CD4-positive, alpha-beta T cell (primary cell): ENCODE measurements around the gene GRID1. TPM values are rescaled to one million over a fixed set of nuclear protein-coding genes. Genes with fewer than 3 reads are reported as not detected.

ENCODE experiments used
- ATAC-seq: fragments of 200-7000 bp; cut with Tn5 transposase; one replicate; pipeline ENCODE4 v1.10.0; 2022; ENCODE audit warnings: mild to moderate bottlenecking; ENCODE audit not compliant: poor library complexity
- CTCF ChIA-PET: fragments of 350-600 bp; sonication (Branson Sonifier 250); formaldehyde crosslinking; loops from one replicate; lab custom pipeline; 2021; ENCODE audit warnings: antibody characterized with exemption, inconsistent platforms; lab: Charles Lee
- POLR2A ChIA-PET: fragments of 350-600 bp; sonication (Branson Sonifier 250); formaldehyde crosslinking; loops from one replicate; lab custom pipeline; 2021; ENCODE audit warnings: antibody characterized with exemption, inconsistent platforms; lab: Charles Lee
- DNase-seq, 14 experiments: peaks; one replicate each; pipeline ENCODE4 v3.0.0-alpha.2; 2013 to 2020; ENCODE audit warnings: mixed read lengths in 2 of 14
- H3K27ac ChIP-seq, 2 donors: one replicate each; pipeline versions ENCODE4 v1.5.1 to v1.7.0; 2013; ENCODE audit warnings: low read length in 2 of 2, low read depth in 1 of 2, mild to moderate bottlenecking in 1 of 2
- H3K27me3 ChIP-seq, 2 experiments: 1 replicate in 1 of 2; 2 replicates in 1 of 2; pipeline versions ENCODE4 v1.6.1 to v1.7.0; 2013; ENCODE audit warnings: low read length in 2 of 2, control low read depth in 1 of 2, mild to moderate bottlenecking in 1 of 2, moderate library complexity in 1 of 2; ENCODE audit not compliant: insufficient read depth in 2 of 2, control insufficient read depth in 1 of 2
- H3K36me3 ChIP-seq: one replicate; pipeline ENCODE4 v1.6.1; 2013; ENCODE audit warnings: low read length, control low read depth; ENCODE audit not compliant: insufficient read depth
- H3K4me1 ChIP-seq: one replicate; pipeline ENCODE4 v1.6.1; 2013; ENCODE audit warnings: low read length, control low read depth; ENCODE audit not compliant: insufficient read depth
- H3K4me3 ChIP-seq: one replicate; pipeline ENCODE4 v1.5.1; 2013; ENCODE audit warnings: mild to moderate bottlenecking, low read length, moderate library complexity
- H3K9me3 ChIP-seq, 2 experiments: 1 replicate in 1 of 2; 2 replicates in 1 of 2; pipeline versions ENCODE4 v1.6.1 to v1.7.0; 2013; ENCODE audit warnings: low read length in 2 of 2, mild to moderate bottlenecking in 2 of 2, control low read depth in 1 of 2, moderate library complexity in 1 of 2; ENCODE audit not compliant: control insufficient read depth in 1 of 2, insufficient read depth in 1 of 2
- H3K27ac Mint-ChIP-seq: one replicate; pipeline ENCODE4 v1.8.0; 2020; ENCODE audit warnings: mixed read lengths
- H3K27me3 Mint-ChIP-seq: one replicate; pipeline ENCODE4 v1.8.0; 2021; ENCODE audit warnings: mixed read lengths
- H3K36me3 Mint-ChIP-seq: one replicate; pipeline ENCODE4 v1.8.0; 2021; ENCODE audit warnings: low read depth, mixed read lengths
- H3K4me1 Mint-ChIP-seq: one replicate; pipeline ENCODE4 v1.8.0; 2021; ENCODE audit warnings: low read depth, mixed read lengths
- H3K4me3 Mint-ChIP-seq: one replicate; pipeline ENCODE4 v1.8.0; 2020; ENCODE audit warnings: mild to moderate bottlenecking, mixed read lengths
- H3K9me3 Mint-ChIP-seq: one replicate; pipeline ENCODE4 v1.8.0; 2020; ENCODE audit warnings: mixed read lengths
- intact Hi-C, 2 experiments: fragments of 100-400 bp; cut with DNase I in 1 of 2; cut with micrococcal nuclease in 1 of 2; formaldehyde crosslinking; loops; one replicate each; pipeline versions ENCODE4 v1.15.1 to v1.9.0; 2023 to 2025; cut with DNase I, micrococcal nuclease
- total RNA-seq, 174 experiments: library from RNA in 2 of 174; stranded (reverse) in 2 of 174; gene quantifications; one replicate each; pipeline ENCODE4 v1.2.3 and lab custom pipeline; 2021 to 2026
- TF ChIP-seq, protein P1 (sequence below): fragments of 200-600 bp; IDR thresholded peaks from one replicate; pipeline ENCODE4 v1.8.0; 2022; ENCODE audit warnings: antibody characterized with exemption, mild to moderate bottlenecking

GRID1 gene
- total RNA-seq, 2 experiments from 2014 or later, result not detected

GRCh38 chr10:86190291-86190690 lies 176.3 kb downstream of the GRID1 start:
- no peaks in the 10 kb centered on the region for H3K36me3 Mint-ChIP-seq
- H3K4me3 Mint-ChIP-seq, result no peak overlapping the region
- TF ChIP-seq, protein P1, sequence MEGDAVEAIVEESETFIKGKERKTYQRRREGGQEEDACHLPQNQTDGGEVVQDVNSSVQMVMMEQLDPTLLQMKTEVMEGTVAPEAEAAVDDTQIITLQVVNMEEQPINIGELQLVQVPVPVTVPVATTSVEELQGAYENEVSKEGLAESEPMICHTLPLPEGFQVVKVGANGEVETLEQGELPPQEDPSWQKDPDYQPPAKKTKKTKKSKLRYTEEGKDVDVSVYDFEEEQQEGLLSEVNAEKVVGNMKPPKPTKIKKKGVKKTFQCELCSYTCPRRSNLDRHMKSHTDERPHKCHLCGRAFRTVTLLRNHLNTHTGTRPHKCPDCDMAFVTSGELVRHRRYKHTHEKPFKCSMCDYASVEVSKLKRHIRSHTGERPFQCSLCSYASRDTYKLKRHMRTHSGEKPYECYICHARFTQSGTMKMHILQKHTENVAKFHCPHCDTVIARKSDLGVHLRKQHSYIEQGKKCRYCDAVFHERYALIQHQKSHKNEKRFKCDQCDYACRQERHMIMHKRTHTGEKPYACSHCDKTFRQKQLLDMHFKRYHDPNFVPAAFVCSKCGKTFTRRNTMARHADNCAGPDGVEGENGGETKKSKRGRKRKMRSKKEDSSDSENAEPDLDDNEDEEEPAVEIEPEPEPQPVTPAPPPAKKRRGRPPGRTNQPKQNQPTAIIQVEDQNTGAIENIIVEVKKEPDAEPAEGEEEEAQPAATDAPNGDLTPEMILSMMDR, result no peak
- H3K9me3 ChIP-seq, result peaks cover 0 to 6% of the 10 kb centered on the region in 2 experiments
- H3K27me3 ChIP-seq, result peaks cover 0 to 8% of the 10 kb centered on the region in 2 experiments
- no peak overlapping the region for H3K4me3 ChIP-seq
- intact Hi-C loops, result no loop called here
- H3K9me3 Mint-ChIP-seq, result peaks cover 4% of the 10 kb centered on the region
- no peaks in the 10 kb centered on the region for H3K4me1 ChIP-seq
- H3K27ac ChIP-seq, result no peak overlapping the region
- H3K27ac Mint-ChIP-seq, result no peak overlapping the region
- ChIA-PET CTCF (no interaction called here), POLR2A (no interaction called here)
- DNase-seq, result peak in 1 of 14 experiments; percentile 7
- H3K36me3 ChIP-seq, result no peaks in the 10 kb centered on the region
- no peak for ATAC-seq
- H3K4me1 Mint-ChIP-seq, result no peaks in the 10 kb centered on the region
- H3K27me3 Mint-ChIP-seq, result peaks cover 18% of the 10 kb centered on the region

DNA sequence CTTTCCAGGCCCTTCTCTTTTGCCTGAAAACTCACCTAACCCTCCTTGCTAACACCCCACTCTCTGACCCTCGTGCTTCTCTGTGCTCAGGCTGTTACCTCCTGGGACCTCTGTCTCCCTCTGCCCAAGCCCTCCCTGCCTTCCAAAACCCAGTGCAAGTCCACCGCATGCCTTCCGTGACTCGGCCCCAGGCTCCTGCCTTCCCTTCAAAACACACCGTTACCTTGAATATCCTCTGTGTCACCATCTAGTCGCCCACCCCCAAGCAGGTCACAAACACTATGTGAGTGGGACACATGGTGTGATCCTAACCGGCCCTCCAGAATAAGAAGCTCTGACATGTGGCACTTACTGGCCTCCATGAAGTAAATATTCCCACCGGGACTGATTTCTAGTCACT lies 176.7 kb downstream of the GRID1 start:
- peak in 1 of 14 experiments; percentile 15 for DNase-seq
- CTCF ChIA-PET, result no interaction called here
- Histone ChIP-seq H3K4me1 (no peaks in the 10 kb centered on the region), H3K27me3 (peaks cover 0 to 8% of the 10 kb centered on the region in 2 experiments), H3K27ac (no peak overlapping the region), H3K9me3 (peaks cover 0 to 6% of the 10 kb centered on the region in 2 experiments), H3K4me3 (no peak overlapping the region), H3K36me3 (no peaks in the 10 kb centered on the region)
- POLR2A ChIA-PET, result no interaction called here
- H3K4me1 Mint-ChIP-seq, result no peaks in the 10 kb centered on the region
- TF ChIP-seq, protein P1, result no peak
- no peak overlapping the region for H3K4me3 Mint-ChIP-seq
- no peak for ATAC-seq
- intact Hi-C loops, result no loop called here
- H3K9me3 Mint-ChIP-seq, result peaks cover 4% of the 10 kb centered on the region
- H3K27ac Mint-ChIP-seq, result no peak overlapping the region
- H3K27me3 Mint-ChIP-seq, result peaks cover 18% of the 10 kb centered on the region
- no peaks in the 10 kb centered on the region for H3K36me3 Mint-ChIP-seq

DNA sequence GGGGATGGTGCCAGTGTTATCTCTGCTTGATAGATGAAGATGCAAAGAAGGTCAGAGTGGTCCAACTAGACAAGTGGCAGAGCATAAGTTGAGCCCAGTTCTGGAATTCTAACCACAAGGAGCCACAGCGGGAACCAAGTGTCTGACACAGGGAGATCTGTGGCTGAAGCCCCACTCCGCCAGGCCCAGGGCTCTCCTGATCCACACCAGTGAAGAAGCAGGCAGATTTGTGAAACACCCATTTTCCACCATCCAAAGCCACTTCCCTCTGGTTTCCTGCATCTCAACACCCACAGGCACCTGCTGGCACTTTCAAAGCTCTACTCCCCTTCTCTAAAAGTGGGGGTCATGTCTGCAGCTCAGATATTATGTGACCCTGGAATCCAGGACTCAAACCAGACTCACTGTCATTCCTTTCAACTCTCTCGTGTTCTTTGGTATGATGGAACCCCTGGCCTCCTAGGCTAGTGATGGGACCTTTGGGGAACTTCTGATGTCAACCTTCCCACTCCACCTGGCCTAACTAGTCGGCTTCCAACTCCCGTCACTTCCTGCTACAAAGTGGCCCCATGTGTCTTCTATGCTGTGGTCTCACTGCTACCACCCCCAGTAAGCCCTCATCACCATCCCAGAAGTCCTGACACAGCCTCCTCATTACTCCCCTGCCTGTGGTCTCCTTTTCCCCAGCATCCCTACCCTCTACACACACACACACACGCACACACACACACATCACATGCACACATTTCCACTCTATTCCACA lies 177.6 kb downstream of the GRID1 start:
- H3K4me1 ChIP-seq, result no peaks in the 10 kb centered on the region
- H3K4me3 ChIP-seq, result no peak overlapping the region
- TF ChIP-seq, protein P1, result no peak
- peaks cover 0 to 6% of the 10 kb centered on the region in 2 experiments for H3K9me3 ChIP-seq
- H3K27ac ChIP-seq, result no peak overlapping the region
- ChIA-PET POLR2A (no interaction called here), CTCF (no interaction called here)
- DNase-seq (peak in 1 of 14 experiments; percentile 5), ATAC-seq (no peak)
- intact Hi-C loops, result no loop called here
- Mint-ChIP-seq H3K27ac (no peak overlapping the region), H3K9me3 (peaks cover 4% of the 10 kb centered on the region), H3K27me3 (peaks cover 14% of the 10 kb centered on the region), H3K4me3 (no peak overlapping the region), H3K36me3 (no peaks in the 10 kb centered on the region), H3K4me1 (no peaks in the 10 kb centered on the region)
- H3K27me3 ChIP-seq, result peaks cover 0 to 8% of the 10 kb centered on the region in 2 experiments
- H3K36me3 ChIP-seq, result no peaks in the 10 kb centered on the region
